SU-DHL-6 (cell line): ENCODE measurements around the gene ST8SIA5.
A peak's percentile ranks its signal among the peaks of the same experiment; 100 is the strongest.

Source experiments
- H2AFZ ChIP-seq: fragments of 200-600 bp; sonication (generic); 2 replicates; pipeline ENCODE4 v1.6.1; 2014; ENCODE audit warnings: low read depth, mild to moderate bottlenecking, moderate library complexity, mixed read lengths, antibody characterized with exemption, low read length; ENCODE audit not compliant: severe bottlenecking
- H3F3A ChIP-seq: fragments of 200-600 bp; shearing (Covaris generic); 2 replicates; pipeline ENCODE4 v1.6.0; 2016; ENCODE audit warnings: antibody characterized with exemption, mild to moderate bottlenecking; ENCODE audit not compliant: insufficient read depth
- H3K27ac ChIP-seq: fragments of 200-600 bp; sonication (generic); 2 replicates; pipeline ENCODE4 v1.5.1; 2016; ENCODE audit warnings: low read depth, mild to moderate bottlenecking, low read length, moderate library complexity, mixed read lengths
- H3K27me3 ChIP-seq: fragments of 200-600 bp; sonication (generic), shearing (Covaris generic); 2 replicates; pipeline ENCODE4 v1.6.0; 2014; ENCODE audit warnings: mild to moderate bottlenecking, low read length
- H3K36me3 ChIP-seq: fragments of 200-600 bp; sonication (generic); 2 replicates; pipeline ENCODE4 v1.6.1; 2014; ENCODE audit warnings: mild to moderate bottlenecking, low read length, mixed read lengths
- H3K4me2 ChIP-seq: fragments of 300-600, 200-600 bp; shearing (Covaris generic), sonication (generic); 2 replicates; pipeline ENCODE4 v1.6.0; 2014; ENCODE audit warnings: low read length, low read depth, mild to moderate bottlenecking; ENCODE audit not compliant: poor library complexity, severe bottlenecking
- H3K4me3 ChIP-seq: fragments of 200-600 bp; sonication (generic); 2 replicates; pipeline ENCODE4 v1.5.1; 2014; ENCODE audit warnings: antibody characterized with exemption, low read length, mild to moderate bottlenecking, mixed read lengths; ENCODE audit not compliant: insufficient read depth, poor library complexity, severe bottlenecking
- H3K79me2 ChIP-seq: fragments of 200-600 bp; sonication (generic); 2 replicates; pipeline ENCODE4 v1.6.1; 2014; ENCODE audit warnings: mild to moderate bottlenecking, low read length, moderate library complexity; ENCODE audit not compliant: insufficient read depth
- H3K9ac ChIP-seq: fragments of 200-600 bp; sonication (generic); 2 replicates; pipeline ENCODE4 v1.7.0; 2014; ENCODE audit warnings: mild to moderate bottlenecking, low read length
- H3K9me2 ChIP-seq: fragments of 200-600 bp; sonication (generic); replicated peaks from 2 replicates; pipeline ENCODE4 v1.6.1; 2014; ENCODE audit warnings: low read length; ENCODE audit not compliant: insufficient read depth
- H3K9me3 ChIP-seq: fragments of 200-600 bp; sonication (generic); 2 replicates; pipeline ENCODE4 v1.6.1; 2014; ENCODE audit warnings: low read length, mixed read lengths; ENCODE audit not compliant: insufficient read depth
- H4K20me1 ChIP-seq: fragments of 200-600 bp; sonication (generic); 2 replicates; pipeline ENCODE4 v1.6.1; 2014; ENCODE audit warnings: low read depth, mild to moderate bottlenecking, antibody characterized with exemption, low read length, moderate library complexity, mixed read lengths
- EZH2phosphoT487 ChIP-seq: fragments of 200-600 bp; sonication (generic), shearing (Covaris generic); conservative IDR thresholded peaks from 2 replicates; pipeline ENCODE4 v1.6.1; 2018; ENCODE audit warnings: mild to moderate bottlenecking, antibody characterized with exemption, low read length, moderate library complexity, mixed read lengths
- TF ChIP-seq, protein P1 (sequence below): fragments of 200-600 bp; sonication (generic); IDR thresholded peaks from one replicate; pipeline ENCODE4 v1.5.1; 2017; ENCODE audit warnings: antibody characterized with exemption, mild to moderate bottlenecking, low read length, moderate library complexity; ENCODE audit not compliant: insufficient read depth, poor library complexity, severe bottlenecking

Gene ST8SIA5

DNA sequence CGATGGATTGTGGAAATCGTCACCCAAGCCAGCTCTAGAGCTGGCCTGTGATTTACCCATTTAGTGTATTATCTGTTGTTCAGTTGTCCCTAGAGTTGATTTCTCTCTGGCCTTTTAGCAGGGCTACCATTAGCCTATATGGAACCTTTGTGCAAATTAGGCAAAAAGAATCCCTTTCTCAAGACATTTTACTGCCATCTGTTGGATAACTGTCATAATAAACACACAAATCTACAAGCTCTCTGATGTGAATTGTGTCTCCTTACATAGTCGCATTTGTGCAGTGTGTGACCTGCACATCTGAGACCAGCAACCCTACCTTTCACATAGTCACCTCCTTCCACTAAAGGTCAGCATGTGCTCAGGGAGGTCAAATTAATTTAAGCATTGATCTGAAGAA is 133.9 kb downstream of the ST8SIA5 start:
- Histone ChIP-seq H3K9me2 (no peaks in the 10 kb centered on the region), H2AFZ (no peak overlapping the region), H3K79me2 (no peaks in the 10 kb centered on the region), H3K9me3 (no peaks in the 10 kb centered on the region), H3K27me3 (no peaks in the 10 kb centered on the region), H3K4me2 (no peak overlapping the region), H3F3A (no peaks in the 10 kb centered on the region), H3K27ac (no peak overlapping the region), H3K9ac (no peak overlapping the region), H3K36me3 (no peaks in the 10 kb centered on the region), H4K20me1 (no peaks in the 10 kb centered on the region), H3K4me3 (no peak overlapping the region)
- no peak for TF ChIP-seq EZH2phosphoT487
- TF ChIP-seq, protein P1, sequence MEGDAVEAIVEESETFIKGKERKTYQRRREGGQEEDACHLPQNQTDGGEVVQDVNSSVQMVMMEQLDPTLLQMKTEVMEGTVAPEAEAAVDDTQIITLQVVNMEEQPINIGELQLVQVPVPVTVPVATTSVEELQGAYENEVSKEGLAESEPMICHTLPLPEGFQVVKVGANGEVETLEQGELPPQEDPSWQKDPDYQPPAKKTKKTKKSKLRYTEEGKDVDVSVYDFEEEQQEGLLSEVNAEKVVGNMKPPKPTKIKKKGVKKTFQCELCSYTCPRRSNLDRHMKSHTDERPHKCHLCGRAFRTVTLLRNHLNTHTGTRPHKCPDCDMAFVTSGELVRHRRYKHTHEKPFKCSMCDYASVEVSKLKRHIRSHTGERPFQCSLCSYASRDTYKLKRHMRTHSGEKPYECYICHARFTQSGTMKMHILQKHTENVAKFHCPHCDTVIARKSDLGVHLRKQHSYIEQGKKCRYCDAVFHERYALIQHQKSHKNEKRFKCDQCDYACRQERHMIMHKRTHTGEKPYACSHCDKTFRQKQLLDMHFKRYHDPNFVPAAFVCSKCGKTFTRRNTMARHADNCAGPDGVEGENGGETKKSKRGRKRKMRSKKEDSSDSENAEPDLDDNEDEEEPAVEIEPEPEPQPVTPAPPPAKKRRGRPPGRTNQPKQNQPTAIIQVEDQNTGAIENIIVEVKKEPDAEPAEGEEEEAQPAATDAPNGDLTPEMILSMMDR: peak; percentile 20

GRCh38 chr18:46622451-46622850 is 134.4 kb downstream of the ST8SIA5 start:
- Histone ChIP-seq H3K36me3 (no peaks in the 10 kb centered on the region), H3K4me3 (no peak overlapping the region), H3K79me2 (no peaks in the 10 kb centered on the region), H3K27ac (no peak overlapping the region), H3K9ac (no peak overlapping the region), H3K4me2 (no peak overlapping the region), H2AFZ (no peak overlapping the region), H3K9me2 (no peaks in the 10 kb centered on the region), H3F3A (no peaks in the 10 kb centered on the region), H3K27me3 (no peaks in the 10 kb centered on the region), H4K20me1 (no peaks in the 10 kb centered on the region), H3K9me3 (no peaks in the 10 kb centered on the region)
- TF ChIP-seq, protein P1: no peak
- TF ChIP-seq EZH2phosphoT487: no peak

DNA sequence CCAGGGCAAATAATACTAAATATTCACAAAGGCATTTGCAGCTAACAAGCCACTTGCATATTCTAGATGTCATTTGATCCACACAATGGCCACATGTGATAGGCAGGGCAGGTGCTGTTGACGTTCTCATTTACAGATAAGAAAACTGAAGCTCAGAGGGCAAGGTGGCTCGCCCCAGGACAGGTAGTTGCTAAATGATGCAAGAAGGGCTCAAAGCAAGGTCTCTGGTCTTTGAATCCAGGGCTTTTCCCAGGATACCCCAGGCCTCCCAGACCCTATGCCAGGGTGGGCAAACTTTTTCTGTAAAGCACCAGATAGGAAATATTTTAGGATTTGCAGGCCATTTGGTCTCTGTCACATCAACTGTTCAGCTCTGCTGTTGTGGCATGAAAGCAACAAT is 135.0 kb downstream of the ST8SIA5 start:
- Histone ChIP-seq H3K27me3 (no peaks in the 10 kb centered on the region), H3K4me3 (no peak overlapping the region), H3K79me2 (no peaks in the 10 kb centered on the region), H3K9ac (no peak overlapping the region), H3K9me2 (no peaks in the 10 kb centered on the region), H3F3A (no peaks in the 10 kb centered on the region), H3K36me3 (no peaks in the 10 kb centered on the region), H3K4me2 (no peak overlapping the region), H2AFZ (no peak overlapping the region), H4K20me1 (no peaks in the 10 kb centered on the region), H3K9me3 (no peaks in the 10 kb centered on the region), H3K27ac (no peak overlapping the region)
- TF ChIP-seq, protein P1: no peak
- TF ChIP-seq EZH2phosphoT487: no peak
